Measurements from ENCODE around the gene NCKAP5L.

GRCh38 chr12:49779581-49779980 is 48.6 kb downstream of the NCKAP5L start:
- no peak for TF ChIP-seq CTCF (conservative IDR thresholded peaks at IDR 0.05)
- TF ChIP-seq EZH2 (IDR thresholded peaks at IDR 0.05; ENCODE audit: low read depth) = no peak
